Lower leg skin (tissue), 3 donors: Measurements from ENCODE around the gene LAMB4.

Experiments used
- CTCF ChIP-seq, 3 donors: fragments of 450-650 bp; IDR thresholded peaks; one replicate each; pipeline ENCODE4 v1.5.1; 2016; ENCODE audit warnings: antibody characterized with exemption in 3 of 3, mild to moderate bottlenecking in 3 of 3, moderate library complexity in 2 of 3
- POLR2A ChIP-seq, 2 donors: fragments of 450-650 bp; IDR thresholded peaks; one replicate each; pipeline ENCODE4 v1.6.1; 2016 to 2017; ENCODE audit warnings: antibody characterized with exemption in 2 of 2, mild to moderate bottlenecking in 1 of 2, moderate library complexity in 1 of 2

GRCh38 chr7:108076156-108076555 lies 54.0 kb downstream of the LAMB4 start:
- TF ChIP-seq CTCF (IDR thresholded peaks at IDR 0.05) (no peak), POLR2A (IDR thresholded peaks at IDR 0.05) (no peak)
